Neuronal stem cell (in vitro differentiated cells): Measurements from ENCODE around the gene TGIF2.
A peak's percentile ranks its signal among the peaks of the same experiment; 100 is the strongest.
"Not testable (repeated sequence)": the region's sequence is repeated elsewhere in the genome, so short reads cannot be mapped to it uniquely, and the experiment has no call there.

Experiments used
- DNase-seq: peaks from one replicate; pipeline ENCODE4 v3.0.0-alpha.2; 2013; ENCODE audit warnings: low spot score
- H2AFZ ChIP-seq: one replicate; pipeline ENCODE4 v1.6.1; 2013; ENCODE audit warnings: mild to moderate bottlenecking, low read length, inconsistent platforms
- H2AK5ac ChIP-seq: 2 replicates; pipeline ENCODE4 v1.6.1; 2013; ENCODE audit warnings: low read depth, mild to moderate bottlenecking, inconsistent platforms, low read length, moderate library complexity, mixed read lengths
- H2BK120ac ChIP-seq: 2 replicates; pipeline ENCODE4 v1.6.1; 2013; ENCODE audit warnings: low read depth, mild to moderate bottlenecking, inconsistent platforms, low read length, moderate library complexity, mixed read lengths
- H2BK12ac ChIP-seq: one replicate; pipeline ENCODE4 v1.6.1; 2013; ENCODE audit warnings: low read length, inconsistent platforms
- H2BK15ac ChIP-seq: 2 replicates; pipeline ENCODE4 v1.6.1; 2013; ENCODE audit warnings: mild to moderate bottlenecking, low read length, inconsistent platforms, mixed read lengths
- H2BK5ac ChIP-seq: one replicate; pipeline ENCODE4 v1.6.1; 2013; ENCODE audit warnings: inconsistent platforms, mild to moderate bottlenecking, low read length, moderate library complexity
- H3K14ac ChIP-seq: one replicate; pipeline ENCODE4 v1.6.1; 2013; ENCODE audit warnings: low read length, inconsistent platforms
- H3K18ac ChIP-seq: 2 replicates; pipeline ENCODE4 v1.6.1; 2013; ENCODE audit warnings: low read length, inconsistent platforms
- H3K23ac ChIP-seq: 2 replicates; pipeline ENCODE4 v1.6.1; 2013; ENCODE audit warnings: low read depth, mild to moderate bottlenecking, mixed read lengths, low read length, inconsistent platforms; ENCODE audit not compliant: poor library complexity
- H3K27ac ChIP-seq: replicated peaks from 3 replicates; pipeline ENCODE4 v1.5.1; 2013; ENCODE audit warnings: low read length, inconsistent platforms
- H3K27me3 ChIP-seq, 3 experiments: 2 replicates each; pipeline ENCODE4 v1.6.1; 2013; ENCODE audit warnings: low read length in 3 of 3, mild to moderate bottlenecking in 2 of 3, inconsistent platforms in 1 of 3, low read depth in 1 of 3, mixed read lengths in 1 of 3, moderate library complexity in 1 of 3; ENCODE audit not compliant: control insufficient read depth in 3 of 3, insufficient read depth in 3 of 3
- H3K36me3 ChIP-seq, 2 donors: replicated peaks in 1 of 2; 2 replicates each; pipeline ENCODE4 v1.6.1; 2013; ENCODE audit warnings: low read length in 2 of 2; ENCODE audit not compliant: control insufficient read depth in 2 of 2, insufficient read depth in 2 of 2
- H3K4ac ChIP-seq: 2 replicates; pipeline ENCODE4 v1.6.1; 2013; ENCODE audit warnings: inconsistent platforms, mild to moderate bottlenecking, low read length, moderate library complexity
- H3K4me1 ChIP-seq, 2 donors: 1 replicate in 1 of 2; 2 replicates in 1 of 2; pipeline ENCODE4 v1.6.1; 2013; ENCODE audit warnings: low read length in 2 of 2, low read depth in 1 of 2; ENCODE audit not compliant: control insufficient read depth in 2 of 2, insufficient read depth in 1 of 2
- H3K4me2 ChIP-seq: one replicate; pipeline ENCODE4 v1.6.1; 2013; ENCODE audit warnings: mild to moderate bottlenecking, low read length, inconsistent platforms; ENCODE audit not compliant: insufficient read depth, poor library complexity, severe bottlenecking
- H3K4me3 ChIP-seq, 2 donors: 2 replicates each; pipeline ENCODE4 v1.5.1; 2013; ENCODE audit warnings: low read length in 2 of 2, mild to moderate bottlenecking in 2 of 2, inconsistent platforms in 1 of 2, moderate library complexity in 1 of 2
- H3K79me1 ChIP-seq: one replicate; pipeline ENCODE4 v1.6.1; 2013; ENCODE audit warnings: low read depth, mild to moderate bottlenecking, inconsistent platforms, low read length, moderate library complexity
- H3K9ac ChIP-seq: one replicate; pipeline ENCODE4 v1.6.1; 2013; ENCODE audit warnings: mild to moderate bottlenecking, low read depth, low read length, inconsistent platforms; ENCODE audit not compliant: poor library complexity
- H3K9me3 ChIP-seq, 2 donors: replicated peaks in 1 of 2; 2 replicates each; pipeline versions ENCODE3 to v1.6.1; 2013; ENCODE audit warnings: low read length in 2 of 2, mild to moderate bottlenecking in 2 of 2, inconsistent platforms in 1 of 2, low read depth in 1 of 2, mixed read lengths in 1 of 2, moderate library complexity in 1 of 2; ENCODE audit not compliant: control insufficient read depth in 2 of 2, insufficient read depth in 1 of 2
- H4K8ac ChIP-seq: one replicate; pipeline ENCODE4 v1.6.1; 2013; ENCODE audit warnings: low read depth, mild to moderate bottlenecking, inconsistent platforms, low read length, moderate library complexity
- H4K91ac ChIP-seq: one replicate; pipeline ENCODE4 v1.6.1; 2013; ENCODE audit warnings: low read length, low read depth, mild to moderate bottlenecking, inconsistent platforms; ENCODE audit not compliant: poor library complexity
- WGBS, 2 donors: extraction: QIAGEN DNeasy Blood & Tissue Kit; methylation state at CpG; one replicate each; pipeline ENCODE4 v1.1.7; 2013; ENCODE audit warnings: missing lambda C conversion rate in 2 of 2, mixed read lengths in 1 of 2; ENCODE audit not compliant: insufficient read length in 2 of 2, insufficient replicate concordance in 1 of 2; ENCODE audit errors: extremely low coverage in 2 of 2; 5-methylcytosine and 5-hydroxymethylcytosine counted together

TGIF2 gene

DNA sequence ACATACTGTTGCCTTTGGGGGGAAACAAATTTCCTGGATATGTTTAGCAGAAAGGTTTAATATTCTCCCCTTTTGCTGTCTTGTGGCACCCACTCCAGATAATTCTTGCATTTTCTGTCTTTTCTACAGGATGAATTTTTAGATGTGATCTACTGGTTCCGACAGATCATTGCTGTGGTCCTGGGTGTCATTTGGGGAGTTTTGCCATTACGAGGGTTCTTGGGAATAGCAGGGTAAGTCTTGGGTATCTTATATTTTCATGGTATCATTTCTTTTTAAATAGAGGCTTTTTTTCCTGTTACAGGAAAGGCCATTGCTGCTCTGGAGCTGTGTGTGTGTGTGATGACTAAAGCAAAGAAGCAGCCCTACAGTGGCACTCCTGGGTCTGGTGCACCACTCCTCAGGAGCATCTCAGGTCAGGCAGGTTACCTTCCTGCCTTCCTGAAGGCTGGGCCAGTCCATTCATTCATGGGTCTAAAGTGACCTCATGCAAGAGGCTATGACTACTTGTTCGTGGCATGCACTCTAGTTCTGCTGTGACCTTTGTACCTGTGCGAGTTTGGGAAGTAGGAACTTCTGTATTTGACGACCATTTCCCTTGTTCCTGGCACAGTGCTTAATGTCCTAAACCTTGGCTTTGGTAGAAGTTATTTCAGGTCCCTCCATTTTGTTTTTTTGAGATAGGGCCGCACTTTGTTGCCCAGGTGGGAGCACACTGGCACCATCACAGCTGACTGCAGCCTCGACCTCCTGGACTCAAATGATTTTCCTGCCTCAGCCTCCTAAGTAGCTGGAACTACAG, 34.4 kb downstream of the TGIF2 start:
- no peak overlapping the region for H3K14ac ChIP-seq
- peaks cover 10 to 11% of the 10 kb centered on the region in 2 donors for H3K4me1 ChIP-seq
- peaks cover 7% of the 10 kb centered on the region for H3K79me1 ChIP-seq
- no peak overlapping the region for H3K23ac ChIP-seq
- no peak overlapping the region for H3K4ac ChIP-seq
- H3K18ac ChIP-seq = no peak overlapping the region
- no peak overlapping the region for H2BK120ac ChIP-seq
- peaks cover 0 to 3% of the 10 kb centered on the region in 2 donors for H3K9me3 ChIP-seq
- no peak overlapping the region for H2AK5ac ChIP-seq
- no peak overlapping the region for H3K4me2 ChIP-seq
- no peak overlapping the region for H4K91ac ChIP-seq
- H3K27ac ChIP-seq = no peak overlapping the region
- no peak overlapping the region for H2BK15ac ChIP-seq
- H4K8ac ChIP-seq = no peak overlapping the region
- H2BK5ac ChIP-seq = no peak overlapping the region
- DNase-seq = no peak
- H2BK12ac ChIP-seq = no peak overlapping the region
- peaks cover 26 to 55% of the 10 kb centered on the region in 2 donors for H3K36me3 ChIP-seq
- WGBS, 2 donors = no CpG with 5 or more reads among the region's 7 CpGs
- H2AFZ ChIP-seq = no peak overlapping the region
- peak overlapping the region in 1 of 2 donors; percentile 18 for H3K4me3 ChIP-seq
- no peaks in the 10 kb centered on the region for H3K27me3 ChIP-seq
- H3K9ac ChIP-seq = no peak overlapping the region

DNA sequence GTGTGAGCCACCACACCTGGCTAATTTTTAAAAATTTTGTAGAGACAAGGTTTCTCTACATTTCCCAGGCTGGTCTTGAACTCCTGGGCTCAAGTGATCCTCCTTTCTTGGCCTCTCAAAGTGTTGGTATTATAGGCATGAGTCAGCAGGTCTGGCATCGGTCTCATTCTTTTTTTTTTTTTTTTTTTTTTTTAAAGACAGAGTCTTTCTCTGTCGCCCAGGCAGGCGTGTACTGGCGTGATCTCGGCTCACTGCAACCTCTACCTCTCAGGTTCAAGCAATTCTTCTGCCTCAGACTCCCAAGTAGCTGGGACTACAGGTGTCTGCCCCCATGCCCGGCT, 35.0 kb downstream of the TGIF2 start:
- not testable (repeated sequence) for H3K27me3 ChIP-seq, H3K18ac ChIP-seq, H2BK5ac ChIP-seq, H2BK15ac ChIP-seq, H3K27ac ChIP-seq, H2AFZ ChIP-seq, H3K9me3 ChIP-seq, H4K8ac ChIP-seq, H3K79me1 ChIP-seq, H3K4me2 ChIP-seq, H4K91ac ChIP-seq, H2AK5ac ChIP-seq, H3K14ac ChIP-seq, H3K4me3 ChIP-seq, H2BK120ac ChIP-seq, H3K4ac ChIP-seq, H3K9ac ChIP-seq, H3K23ac ChIP-seq, DNase-seq, H2BK12ac ChIP-seq
- WGBS, 2 donors = no CpG with 5 or more reads among the region's 6 CpGs
- peaks cover 10 to 11% of the 10 kb centered on the region in 2 donors for H3K4me1 ChIP-seq
- H3K36me3 ChIP-seq = peaks cover 28 to 60% of the 10 kb centered on the region in 2 donors

GRCh38 chr20:36611625-36612024, 38.2 kb downstream of the TGIF2 start:
- Histone ChIP-seq H3K4ac (no peak overlapping the region), H3K18ac (no peak overlapping the region), H2AFZ (no peak overlapping the region), H2BK15ac (no peak overlapping the region), H3K36me3 (peaks cover 46 to 78% of the 10 kb centered on the region in 2 donors), H3K4me3 (no peak overlapping the region), H2BK120ac (no peak overlapping the region), H2BK5ac (no peak overlapping the region), H2BK12ac (no peak overlapping the region), H3K27ac (no peak overlapping the region), H2AK5ac (no peak overlapping the region), H3K9ac (no peak overlapping the region), H3K14ac (no peak overlapping the region), H3K27me3 (no peaks in the 10 kb centered on the region), H3K4me2 (no peak overlapping the region), H3K4me1 (peaks cover 2 to 5% of the 10 kb centered on the region in 2 donors), H3K23ac (no peak overlapping the region), H3K79me1 (peaks cover 3% of the 10 kb centered on the region), H4K91ac (no peak overlapping the region), H4K8ac (no peak overlapping the region), H3K9me3 (peaks cover 0 to 3% of the 10 kb centered on the region in 2 donors)
- DNase-seq = no peak
- no CpG with 5 or more reads among the region's 5 CpGs for WGBS, 2 donors

DNA sequence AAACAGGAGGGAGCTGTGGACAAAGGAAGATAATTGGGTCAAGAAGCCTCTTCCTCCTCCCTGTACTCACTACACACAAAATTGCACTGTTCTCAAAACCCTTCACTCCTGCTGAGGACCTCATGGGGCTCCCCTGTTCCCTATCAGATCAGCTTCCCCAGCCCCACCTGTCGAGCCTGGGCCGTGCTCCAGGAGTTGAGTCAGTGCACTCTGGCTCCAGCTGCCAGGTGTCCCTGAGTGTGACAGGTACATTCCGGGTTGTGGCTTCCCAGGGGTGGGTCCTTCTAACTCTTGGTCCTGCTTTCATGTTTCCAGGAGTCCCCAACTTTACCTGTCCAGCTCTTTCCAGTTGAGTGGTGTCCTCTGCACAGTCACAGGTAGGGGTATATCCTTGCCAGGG, 40.6 kb downstream of the TGIF2 start:
- Histone ChIP-seq H2AFZ (no peak overlapping the region), H3K4me3 (no peak overlapping the region), H2BK12ac (no peak overlapping the region), H3K23ac (no peak overlapping the region), H3K4me2 (no peak overlapping the region), H3K79me1 (peaks cover 2% of the 10 kb centered on the region), H3K4ac (no peak overlapping the region), H2BK120ac (no peak overlapping the region), H3K9ac (no peak overlapping the region), H3K27me3 (no peaks in the 10 kb centered on the region), H2AK5ac (no peak overlapping the region), H4K91ac (no peak overlapping the region), H3K9me3 (peaks cover 0 to 3% of the 10 kb centered on the region in 2 donors), H2BK15ac (no peak overlapping the region), H3K18ac (no peak overlapping the region), H2BK5ac (no peak overlapping the region), H3K4me1 (no peaks in the 10 kb centered on the region), H3K14ac (no peak overlapping the region), H3K36me3 (peaks cover 40 to 61% of the 10 kb centered on the region in 2 donors), H3K27ac (no peak overlapping the region), H4K8ac (no peak overlapping the region)
- no peak for DNase-seq
- no CpG with 5 or more reads among the region's 3 CpGs for WGBS, 2 donors
